Loucy (cell line): ENCODE results near the gene RFNG.

Experiments used
- H2AFZ ChIP-seq: fragments of 200-600 bp; sonication (generic); 2 replicates; pipeline ENCODE4 v1.6.0; 2016; ENCODE audit warnings: antibody characterized with exemption, mild to moderate bottlenecking, low read length, moderate library complexity
- H3F3A ChIP-seq: fragments of 200-600 bp; 2 replicates; pipeline ENCODE4 v1.6.0; 2016; ENCODE audit warnings: antibody characterized with exemption, low read depth, mild to moderate bottlenecking
- H3K27me3 ChIP-seq: fragments of 200-600 bp; sonication (generic); 2 replicates; pipeline ENCODE4 v1.6.1; 2014; ENCODE audit warnings: low read length, mild to moderate bottlenecking; ENCODE audit not compliant: insufficient read depth, poor library complexity, severe bottlenecking
- H3K36me3 ChIP-seq: fragments of 200-600 bp; sonication (generic); 2 replicates; pipeline ENCODE4 v1.6.1; 2016; ENCODE audit warnings: low read length; ENCODE audit not compliant: insufficient read depth
- H3K4me1 ChIP-seq: fragments of 200-600 bp; sonication (generic); 2 replicates; pipeline ENCODE4 v1.5.1; 2014; ENCODE audit warnings: low read length, mild to moderate bottlenecking; ENCODE audit not compliant: insufficient read depth, poor library complexity, severe bottlenecking
- H3K4me2 ChIP-seq: fragments of 200-600 bp; sonication (generic); 2 replicates; pipeline ENCODE4 v1.6.0; 2014; ENCODE audit warnings: antibody characterized with exemption, low read length, low read depth, mild to moderate bottlenecking; ENCODE audit not compliant: poor library complexity, severe bottlenecking
- H3K4me3 ChIP-seq: fragments of 200-600 bp; sonication (generic); 2 replicates; pipeline ENCODE4 v1.5.1; 2014; ENCODE audit warnings: low read length, mild to moderate bottlenecking, mixed read lengths; ENCODE audit not compliant: poor library complexity, severe bottlenecking
- H3K79me2 ChIP-seq: fragments of 200-600 bp; sonication (generic); 2 replicates; pipeline ENCODE4 v1.6.1; 2014; ENCODE audit warnings: low read length; ENCODE audit not compliant: insufficient read depth
- H3K9ac ChIP-seq: fragments of 200-600 bp; sonication (generic); 2 replicates; pipeline ENCODE4 v1.6.0; 2014; ENCODE audit warnings: mild to moderate bottlenecking, low read depth, low read length, moderate library complexity; ENCODE audit not compliant: poor library complexity, severe bottlenecking
- H3K9me2 ChIP-seq: fragments of 200-600 bp; sonication (generic); replicated peaks from 2 replicates; pipeline ENCODE4 v1.6.1; 2016; ENCODE audit warnings: low read depth, low read length, mixed read lengths
- H3K9me3 ChIP-seq: fragments of 200-600 bp; sonication (generic); 2 replicates; pipeline ENCODE4 v1.6.1; 2014; ENCODE audit warnings: mild to moderate bottlenecking, antibody characterized with exemption, low read length, low read depth; ENCODE audit not compliant: insufficient read depth
- H4K20me1 ChIP-seq: fragments of 200-600 bp; sonication (generic); 2 replicates; pipeline ENCODE4 v1.6.0; 2014; ENCODE audit warnings: antibody characterized with exemption, low read length, mild to moderate bottlenecking; ENCODE audit not compliant: insufficient read depth, poor library complexity, severe bottlenecking
- EZH2phosphoT487 ChIP-seq: fragments of 200-600 bp; IDR thresholded peaks from 2 replicates; pipeline ENCODE4 v1.6.1; 2018; ENCODE audit warnings: antibody characterized with exemption, mild to moderate bottlenecking, moderate library complexity, borderline replicate concordance
- TF ChIP-seq, protein P1 (sequence below): fragments of 200-600 bp; sonication (generic); conservative IDR thresholded peaks from 2 replicates; pipeline ENCODE4 v1.5.1; 2014; ENCODE audit warnings: mild to moderate bottlenecking, antibody characterized with exemption, low read length

RFNG gene

DNA sequence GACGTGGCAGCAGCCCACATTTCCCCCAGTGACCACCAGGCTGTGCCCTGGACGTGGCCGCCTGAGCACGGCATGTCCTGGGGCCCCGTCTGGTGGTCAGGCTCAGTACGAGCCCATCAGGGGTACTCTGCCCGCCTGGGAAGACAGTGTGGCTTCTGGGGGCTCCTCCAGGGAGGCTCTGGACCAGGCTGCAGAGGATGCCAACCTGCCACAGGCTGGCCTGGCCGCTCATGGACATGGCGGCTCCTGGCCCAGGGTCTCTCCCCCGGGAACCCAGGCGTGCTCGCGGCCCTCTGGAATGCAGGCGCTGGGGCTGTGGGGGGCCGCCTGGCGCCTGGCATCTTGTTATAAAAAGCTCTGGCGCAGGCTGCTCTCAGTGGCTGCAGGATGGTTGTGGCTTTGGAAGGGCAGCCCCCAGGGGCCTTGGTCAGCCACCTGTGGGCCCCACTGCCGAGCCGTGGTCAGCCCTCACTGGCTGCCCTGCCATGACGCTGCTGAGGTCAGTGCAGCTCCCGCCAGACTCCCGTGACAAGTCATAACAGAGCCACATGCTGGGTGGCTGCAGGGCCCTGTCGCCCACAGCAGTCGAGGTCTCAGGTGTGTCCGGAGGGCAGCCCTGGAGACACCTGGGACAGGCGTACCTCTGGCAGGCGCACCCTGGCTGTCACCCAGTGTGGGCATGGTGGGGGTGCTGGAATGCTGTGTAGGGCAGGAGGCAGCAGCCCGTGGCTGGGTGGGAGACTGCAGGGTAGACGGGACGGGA is 43.9 kb downstream of the RFNG start:
- no peaks in the 10 kb centered on the region for H4K20me1 ChIP-seq
- H3F3A ChIP-seq = no peaks in the 10 kb centered on the region
- no peak overlapping the region for H3K4me2 ChIP-seq
- H3K4me1 ChIP-seq = no peaks in the 10 kb centered on the region
- H3K9me3 ChIP-seq = no peaks in the 10 kb centered on the region
- no peak overlapping the region for H3K9ac ChIP-seq
- TF ChIP-seq, protein P1, sequence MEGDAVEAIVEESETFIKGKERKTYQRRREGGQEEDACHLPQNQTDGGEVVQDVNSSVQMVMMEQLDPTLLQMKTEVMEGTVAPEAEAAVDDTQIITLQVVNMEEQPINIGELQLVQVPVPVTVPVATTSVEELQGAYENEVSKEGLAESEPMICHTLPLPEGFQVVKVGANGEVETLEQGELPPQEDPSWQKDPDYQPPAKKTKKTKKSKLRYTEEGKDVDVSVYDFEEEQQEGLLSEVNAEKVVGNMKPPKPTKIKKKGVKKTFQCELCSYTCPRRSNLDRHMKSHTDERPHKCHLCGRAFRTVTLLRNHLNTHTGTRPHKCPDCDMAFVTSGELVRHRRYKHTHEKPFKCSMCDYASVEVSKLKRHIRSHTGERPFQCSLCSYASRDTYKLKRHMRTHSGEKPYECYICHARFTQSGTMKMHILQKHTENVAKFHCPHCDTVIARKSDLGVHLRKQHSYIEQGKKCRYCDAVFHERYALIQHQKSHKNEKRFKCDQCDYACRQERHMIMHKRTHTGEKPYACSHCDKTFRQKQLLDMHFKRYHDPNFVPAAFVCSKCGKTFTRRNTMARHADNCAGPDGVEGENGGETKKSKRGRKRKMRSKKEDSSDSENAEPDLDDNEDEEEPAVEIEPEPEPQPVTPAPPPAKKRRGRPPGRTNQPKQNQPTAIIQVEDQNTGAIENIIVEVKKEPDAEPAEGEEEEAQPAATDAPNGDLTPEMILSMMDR = no peak
- TF ChIP-seq EZH2phosphoT487 = no peak
- H2AFZ ChIP-seq = no peak overlapping the region
- H3K27me3 ChIP-seq = no peaks in the 10 kb centered on the region
- H3K79me2 ChIP-seq = no peaks in the 10 kb centered on the region
- H3K9me2 ChIP-seq = no peaks in the 10 kb centered on the region
- H3K4me3 ChIP-seq = no peak overlapping the region
- no peaks in the 10 kb centered on the region for H3K36me3 ChIP-seq

DNA sequence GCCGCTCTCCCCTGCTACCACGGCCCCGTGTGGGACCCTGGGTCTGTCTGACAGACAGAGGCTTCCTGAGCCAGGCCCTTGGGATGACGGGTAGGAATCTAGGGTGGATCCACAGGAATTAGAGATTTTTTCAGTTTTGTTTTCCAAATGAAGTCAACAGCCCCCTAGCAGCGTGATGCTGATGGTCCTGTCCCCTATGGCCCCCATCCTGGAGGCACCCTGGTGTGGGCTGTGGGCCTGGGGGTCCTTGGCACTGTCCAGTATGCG is 44.5 kb downstream of the RFNG start:
- Histone ChIP-seq H3K9me3 (no peaks in the 10 kb centered on the region), H3K36me3 (no peaks in the 10 kb centered on the region), H3F3A (no peaks in the 10 kb centered on the region), H3K79me2 (no peaks in the 10 kb centered on the region), H4K20me1 (no peaks in the 10 kb centered on the region), H3K9ac (no peak overlapping the region), H3K4me2 (no peak overlapping the region), H3K4me3 (no peak overlapping the region), H3K4me1 (no peaks in the 10 kb centered on the region), H2AFZ (no peak overlapping the region), H3K27me3 (no peaks in the 10 kb centered on the region), H3K9me2 (no peaks in the 10 kb centered on the region)
- no peak for TF ChIP-seq EZH2phosphoT487
- TF ChIP-seq, protein P1 = no peak

DNA sequence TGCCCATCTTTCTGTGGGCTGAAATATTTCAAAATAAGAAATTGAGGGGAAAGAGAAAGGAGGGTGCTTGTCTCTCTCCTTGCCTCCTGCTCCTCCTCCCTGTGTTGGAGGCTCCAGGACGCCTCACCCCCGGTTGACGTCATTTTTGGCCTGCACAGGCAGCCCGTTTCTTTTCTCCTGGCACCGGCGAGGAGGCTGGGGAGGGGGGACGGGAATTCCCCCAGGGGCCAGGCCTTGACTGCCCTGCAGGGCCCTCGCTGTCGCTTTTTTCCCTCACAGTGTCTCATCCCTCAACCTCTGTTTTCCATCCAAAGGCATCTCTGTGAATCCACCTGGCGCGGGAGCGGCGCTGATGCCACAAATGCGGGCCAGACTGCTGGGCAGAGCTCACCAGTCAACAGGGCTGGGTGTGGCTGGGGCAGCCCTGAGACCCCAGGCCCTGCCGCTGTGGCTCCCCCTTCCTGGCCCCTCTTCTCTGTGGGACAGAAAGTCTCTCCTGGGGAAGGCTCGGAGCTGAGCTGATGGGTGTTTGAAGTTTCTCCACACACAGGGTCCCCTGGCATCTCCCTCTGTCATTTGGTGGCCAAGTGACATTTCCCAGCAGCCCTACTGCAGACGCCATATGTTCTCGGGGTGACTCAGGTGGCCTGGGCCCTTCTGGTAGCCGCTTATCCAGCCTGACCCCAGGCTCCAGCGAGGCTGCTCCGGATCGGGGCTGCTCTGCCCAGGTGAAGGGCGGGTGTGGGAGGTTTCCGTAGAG is 45.0 kb downstream of the RFNG start:
- no peaks in the 10 kb centered on the region for H4K20me1 ChIP-seq
- no peak for TF ChIP-seq EZH2phosphoT487
- TF ChIP-seq, protein P1 = no peak
- no peaks in the 10 kb centered on the region for H3K4me1 ChIP-seq
- no peak overlapping the region for H3K4me3 ChIP-seq
- no peak overlapping the region for H3K9ac ChIP-seq
- H3F3A ChIP-seq = no peaks in the 10 kb centered on the region
- no peaks in the 10 kb centered on the region for H3K36me3 ChIP-seq
- H2AFZ ChIP-seq = no peak overlapping the region
- H3K79me2 ChIP-seq = no peaks in the 10 kb centered on the region
- H3K27me3 ChIP-seq = no peaks in the 10 kb centered on the region
- no peak overlapping the region for H3K4me2 ChIP-seq
- no peaks in the 10 kb centered on the region for H3K9me3 ChIP-seq
- no peaks in the 10 kb centered on the region for H3K9me2 ChIP-seq
